Smooth muscle cell (in vitro differentiated cells): ENCODE measurements around the gene PRSS2. TPM values are rescaled to one million over a fixed set of nuclear protein-coding genes. Genes with fewer than 3 reads are reported as not detected.

Experiments used
- DNase-seq: peaks from one replicate; lab custom pipeline; 2025; ENCODE audit not compliant: unreplicated experiment; lab: John Stamatoyannopoulos, UW
- H2AFZ ChIP-seq: fragments of 200-600 bp; sonication (generic); 2 replicates; pipeline ENCODE4 v1.6.0; 2016; ENCODE audit warnings: antibody characterized with exemption, low read depth, mild to moderate bottlenecking
- H3F3A ChIP-seq: fragments of 200-600 bp; sonication (generic); 2 replicates; pipeline ENCODE4 v1.6.0; 2017; ENCODE audit warnings: antibody characterized with exemption, low read depth
- H3K27ac ChIP-seq: fragments of 200-600 bp; sonication (generic); 2 replicates; pipeline ENCODE4 v1.5.1; 2016; ENCODE audit warnings: low read depth, mild to moderate bottlenecking
- H3K27me3 ChIP-seq: fragments of 200-600 bp; sonication (generic); 2 replicates; pipeline ENCODE4 v1.6.1; 2016; ENCODE audit warnings: low read depth, mild to moderate bottlenecking
- H3K36me3 ChIP-seq: fragments of 200-600 bp; sonication (generic); 2 replicates; pipeline ENCODE4 v1.5.1; 2016; ENCODE audit warnings: low read depth
- H3K4me1 ChIP-seq: fragments of 200-600 bp; sonication (generic); 2 replicates; pipeline ENCODE4 v1.5.1; 2016; ENCODE audit warnings: low read depth
- H3K4me2 ChIP-seq: fragments of 200-600 bp; sonication (generic); 2 replicates; pipeline ENCODE4 v1.6.0; 2016; ENCODE audit warnings: mild to moderate bottlenecking
- H3K4me3 ChIP-seq: fragments of 200-600 bp; sonication (generic); 2 replicates; pipeline ENCODE4 v1.5.1; 2016; ENCODE audit warnings: mild to moderate bottlenecking
- H3K79me2 ChIP-seq: fragments of 200-600 bp; sonication (generic); 2 replicates; pipeline ENCODE4 v1.6.0; 2016; ENCODE audit warnings: low read depth, mild to moderate bottlenecking
- H3K9ac ChIP-seq: fragments of 200-600 bp; sonication (generic); 2 replicates; pipeline ENCODE4 v1.6.0; 2016; ENCODE audit warnings: low read depth
- H3K9me3 ChIP-seq: fragments of 200-600 bp; sonication (generic); replicated peaks from 2 replicates; pipeline ENCODE4 v1.5.1; 2016; ENCODE audit warnings: low read depth
- H4K20me1 ChIP-seq: fragments of 200-600 bp; sonication (generic); 2 replicates; pipeline ENCODE4 v1.6.0; 2016; ENCODE audit warnings: low read depth
- CTCF ChIP-seq: fragments of 200-600 bp; sonication (generic); IDR thresholded peaks from 2 replicates; pipeline ENCODE4 v1.5.1; 2017; ENCODE audit warnings: borderline replicate concordance, mild to moderate bottlenecking, antibody characterized with exemption; ENCODE audit not compliant: insufficient read depth, poor library complexity, severe bottlenecking
- WGBS: methylation state at CpG from one replicate; pipeline ENCODE4 v1.1.7; 2016; ENCODE audit warnings: low lambda C conversion rate; 5-methylcytosine and 5-hydroxymethylcytosine counted together
- polyA plus RNA-seq: library from polyadenylated mRNA; unstranded; fragments of >200 nt; fragmentation: Nextera tagmentation; extraction: Ambion mirVana; gene quantifications from 2 replicates; pipeline ENCODE4 v1.2.1, GENCODE V29; 2016
- small RNA-seq: library from RNA; depleted of rRNA; stranded (forward); fragments of <200 nt; gene quantifications from one replicate; pipeline ENCODE3, GENCODE V24; 2014
- total RNA-seq: library from RNA; depleted of rRNA; stranded (reverse); fragments of >200 nt; gene quantifications from 2 replicates; pipeline ENCODE4 v1.2.3, GENCODE V29; 2014

PRSS2 gene
- total and polyA plus RNA-seq, 2 experiments from 2014 or later = not detected

- no peak for TF ChIP-seq CTCF
- H3K9ac ChIP-seq = no peak overlapping the region
- no peaks in the 10 kb centered on the region for H3K9me3 ChIP-seq
- no peak overlapping the region for H3K4me2 ChIP-seq
- WGBS = 57% methylated on average over 3 of the region's 3 CpGs
- DNase-seq = no peak
- no peak overlapping the region for H2AFZ ChIP-seq
- H3K79me2 ChIP-seq = no peaks in the 10 kb centered on the region
- no peaks in the 10 kb centered on the region for H3F3A ChIP-seq
- no peak overlapping the region for H3K27ac ChIP-seq
- H3K4me1 ChIP-seq = no peaks in the 10 kb centered on the region
- H3K4me3 ChIP-seq = no peak overlapping the region
- H4K20me1 ChIP-seq = no peaks in the 10 kb centered on the region
- no peaks in the 10 kb centered on the region for H3K27me3 ChIP-seq
- no peaks in the 10 kb centered on the region for H3K36me3 ChIP-seq
Measured at GRCh38 chr7:142815134-142815533, 44.4 kb downstream of the PRSS2 start.

DNA sequence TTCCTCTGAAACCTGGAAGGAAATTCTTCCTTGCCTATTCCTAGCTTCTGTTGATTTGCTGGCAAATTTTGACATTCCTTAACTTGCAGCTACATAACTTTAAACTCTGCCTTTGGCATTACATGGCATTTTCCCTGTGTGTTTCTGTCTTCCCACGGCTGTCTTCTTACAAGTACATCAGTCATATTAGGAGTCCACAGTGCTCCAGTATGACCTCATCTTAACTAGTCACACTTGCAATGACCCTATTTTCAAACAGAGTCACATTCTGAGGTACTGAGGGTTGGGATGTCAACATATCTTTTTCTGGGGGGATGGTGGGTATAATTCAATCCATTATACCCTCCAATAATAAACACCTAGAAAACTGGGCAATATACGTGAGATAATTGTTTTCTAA is 46.7 kb downstream of the PRSS2 start:
- Histone ChIP-seq H3K27me3 (no peaks in the 10 kb centered on the region), H3K4me3 (no peak overlapping the region), H3K79me2 (no peaks in the 10 kb centered on the region), H4K20me1 (no peaks in the 10 kb centered on the region), H3K36me3 (no peaks in the 10 kb centered on the region), H3K27ac (no peak overlapping the region), H3F3A (no peaks in the 10 kb centered on the region), H3K9me3 (no peaks in the 10 kb centered on the region), H3K9ac (no peak overlapping the region), H3K4me2 (no peak overlapping the region), H2AFZ (no peak overlapping the region), H3K4me1 (no peaks in the 10 kb centered on the region)
- no peak for TF ChIP-seq CTCF
- DNase-seq = no peak
- 78% methylated on average over 2 of the region's 2 CpGs for WGBS

DNA sequence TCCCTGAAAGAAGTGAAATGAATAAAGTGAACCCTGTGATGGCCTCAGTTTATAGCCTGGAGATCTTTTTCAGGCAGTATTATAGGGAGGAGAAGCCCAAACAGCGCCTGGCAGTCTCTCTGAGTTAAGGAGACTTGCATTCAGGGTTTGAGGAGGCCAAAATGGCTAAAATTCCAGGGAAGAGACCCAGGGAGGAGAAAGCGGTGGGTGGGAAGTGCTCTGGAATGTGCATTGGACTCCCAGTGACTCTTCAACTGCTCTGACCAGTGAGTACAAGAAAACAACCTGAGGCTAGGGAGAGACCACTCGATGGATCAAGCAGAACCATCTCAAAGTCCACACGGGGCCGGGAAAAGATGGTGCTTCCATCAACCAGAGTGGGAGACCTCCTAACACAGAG is 48.8 kb downstream of the PRSS2 start:
- Histone ChIP-seq H3K4me1 (no peaks in the 10 kb centered on the region), H3K4me2 (no peak overlapping the region), H3K27ac (no peak overlapping the region), H3K9me3 (no peaks in the 10 kb centered on the region), H3K36me3 (no peaks in the 10 kb centered on the region), H3K4me3 (no peak overlapping the region), H3F3A (no peaks in the 10 kb centered on the region), H3K9ac (no peak overlapping the region), H3K79me2 (no peaks in the 10 kb centered on the region), H4K20me1 (no peaks in the 10 kb centered on the region), H3K27me3 (no peaks in the 10 kb centered on the region), H2AFZ (no peak overlapping the region)
- TF ChIP-seq CTCF = no peak
- DNase-seq = no peak
- 86% methylated on average over 5 of the region's 5 CpGs for WGBS

- no peak for TF ChIP-seq CTCF
- Histone ChIP-seq H4K20me1 (no peaks in the 10 kb centered on the region), H3K4me1 (no peaks in the 10 kb centered on the region), H3K9me3 (no peaks in the 10 kb centered on the region), H3K4me2 (no peak overlapping the region), H3K27me3 (no peaks in the 10 kb centered on the region), H2AFZ (no peak overlapping the region), H3K36me3 (no peaks in the 10 kb centered on the region), H3F3A (no peaks in the 10 kb centered on the region), H3K9ac (no peak overlapping the region), H3K27ac (no peak overlapping the region), H3K79me2 (no peaks in the 10 kb centered on the region), H3K4me3 (no peak overlapping the region)
- DNase-seq = no peak
- 58% methylated on average over 1 of the region's 1 CpG for WGBS
Measured at GRCh38 chr7:142822714-142823113, 51.9 kb downstream of the PRSS2 start.

Small RNAs within 50 kb of the gene (small RNA-seq; reads per million reads assigned to genes)
- gene TRBD1 (not detected), gene TRBJ1-1 (not detected), gene TRBJ1-2 (not detected), gene TRBJ1-3 (not detected), gene TRBJ1-4 (not detected), gene TRBJ1-5 (not detected), gene TRBJ1-6 (not detected), gene TRBJ2-1 (not detected), gene TRBJ2-2 (not detected), gene TRBJ2-2P (not detected), gene TRBJ2-3 (not detected), gene TRBJ2-4 (not detected), gene TRBJ2-5 (not detected), gene TRBJ2-6 (not detected), gene TRBJ2-7 (not detected)

Other genes starting within 250 kb of the PRSS2 start
- not detected in 2 replicates for gene PRSS1, start 21.5 kb upstream of the PRSS2 start, total RNA-seq
- not detected in 2 replicates for gene PRSS1, start 21.5 kb upstream of the PRSS2 start, polyA plus RNA-seq
- gene EPHB6, start 84.1 kb downstream of the PRSS2 start, total RNA-seq = 4.8 and 15.9 TPM in 2 replicates
- gene EPHB6, start 84.1 kb downstream of the PRSS2 start, polyA plus RNA-seq = 12.6 and 21.1 TPM in 2 replicates
- under 0.01 TPM in 1 of 2 replicates, not detected in the other for gene TRPV6, start 114.8 kb downstream of the PRSS2 start, total RNA-seq
- gene TRPV6, start 114.8 kb downstream of the PRSS2 start, polyA plus RNA-seq = 0.17 and 0.60 TPM in 2 replicates
- gene TRPV5, start 162.8 kb downstream of the PRSS2 start, total RNA-seq = not detected in 2 replicates
- gene TRPV5, start 162.8 kb downstream of the PRSS2 start, polyA plus RNA-seq = not detected in 2 replicates
- not detected in 2 replicates for gene LLCFC1, start 168.5 kb downstream of the PRSS2 start, total RNA-seq
- gene LLCFC1, start 168.5 kb downstream of the PRSS2 start, polyA plus RNA-seq = not detected in 2 replicates
- gene KEL, start 191.4 kb downstream of the PRSS2 start, total RNA-seq = 0.09 and 0.94 TPM in 2 replicates
- 0.56 TPM in 1 of 2 replicates, not detected in the other for gene KEL, start 191.4 kb downstream of the PRSS2 start, polyA plus RNA-seq